Adipocyte (in vitro differentiated cells): ENCODE measurements around the gene CMSS1.

Experiments used
- DNase-seq: peaks from one replicate; pipeline ENCODE4 v3.0.0-alpha.2; 2015; ENCODE audit warnings: low read depth
- H3K27me3 ChIP-seq: replicated peaks from 2 replicates; pipeline ENCODE4 v1.7.0; 2013; ENCODE audit warnings: mild to moderate bottlenecking, low read length, moderate library complexity; ENCODE audit not compliant: control insufficient read depth, insufficient read depth
- H3K36me3 ChIP-seq: 2 replicates; pipeline ENCODE4 v1.7.0; 2013; ENCODE audit warnings: low read length, mild to moderate bottlenecking, moderate library complexity; ENCODE audit not compliant: control insufficient read depth, insufficient read depth, severe bottlenecking
- H3K4me1 ChIP-seq: 2 replicates; pipeline ENCODE4 v1.7.0; 2013; ENCODE audit warnings: mild to moderate bottlenecking, low read length, moderate library complexity; ENCODE audit not compliant: control insufficient read depth, insufficient read depth
- H3K4me3 ChIP-seq: 2 replicates; pipeline ENCODE4 v1.7.0; 2013; ENCODE audit warnings: mild to moderate bottlenecking, low read length, moderate library complexity
- H3K9ac ChIP-seq: 2 replicates; pipeline ENCODE4 v1.7.0; 2013; ENCODE audit warnings: mild to moderate bottlenecking, low read length, moderate library complexity
- H3K9me3 ChIP-seq: 2 replicates; pipeline ENCODE4 v1.7.0; 2013; ENCODE audit warnings: mild to moderate bottlenecking, low read length, moderate library complexity; ENCODE audit not compliant: control insufficient read depth

CMSS1 gene

GRCh38 chr3:99909714-99910495 lies 92.2 kb downstream of the CMSS1 start:
- H3K27me3 ChIP-seq, result no peaks in the 10 kb centered on the region
- DNase-seq, result peak; percentile 31
- H3K36me3 ChIP-seq, result no peaks in the 10 kb centered on the region
- H3K9me3 ChIP-seq, result no peaks in the 10 kb centered on the region
- H3K4me1 ChIP-seq, result peaks cover 15% of the 10 kb centered on the region
- no peak overlapping the region for H3K4me3 ChIP-seq
- H3K9ac ChIP-seq, result no peak overlapping the region

GRCh38 chr3:99910752-99911290 lies 93.2 kb downstream of the CMSS1 start:
- Histone ChIP-seq H3K36me3 (no peaks in the 10 kb centered on the region), H3K4me1 (peaks cover 14% of the 10 kb centered on the region), H3K9me3 (no peaks in the 10 kb centered on the region), H3K27me3 (no peaks in the 10 kb centered on the region), H3K4me3 (no peak overlapping the region), H3K9ac (no peak overlapping the region)
- DNase-seq, result no peak

- Histone ChIP-seq H3K27me3 (no peaks in the 10 kb centered on the region), H3K9ac (no peak overlapping the region), H3K36me3 (no peaks in the 10 kb centered on the region), H3K4me3 (no peak overlapping the region), H3K9me3 (no peaks in the 10 kb centered on the region), H3K4me1 (peaks cover 14% of the 10 kb centered on the region)
- DNase-seq, result no peak
These were observed 93.8 kb downstream of the CMSS1 start for GRCh38 chr3:99911433-99911832.

- Histone ChIP-seq H3K4me1 (peaks cover 27% of the 10 kb centered on the region), H3K9ac (no peak overlapping the region), H3K4me3 (no peak overlapping the region), H3K36me3 (no peaks in the 10 kb centered on the region), H3K27me3 (no peaks in the 10 kb centered on the region), H3K9me3 (no peaks in the 10 kb centered on the region)
- DNase-seq, result no peak
These were observed 98.3 kb downstream of the CMSS1 start for GRCh38 chr3:99915906-99916432.

- peaks cover 49% of the 10 kb centered on the region for H3K4me1 ChIP-seq
These were observed 101.1 kb downstream of the CMSS1 start for GRCh38 chr3:99918715-99919114.

GRCh38 chr3:99919694-99920093 lies 102.0 kb downstream of the CMSS1 start:
- H3K9ac ChIP-seq, result peak overlapping the region; percentile 47
- peaks cover 49% of the 10 kb centered on the region for H3K4me1 ChIP-seq
- H3K4me3 ChIP-seq, result no peak overlapping the region
- no peaks in the 10 kb centered on the region for H3K36me3 ChIP-seq
- H3K27me3 ChIP-seq, result no peaks in the 10 kb centered on the region
- no peaks in the 10 kb centered on the region for H3K9me3 ChIP-seq
- no peak for DNase-seq

More at GRCh38 chr3:99918715-99919114, 101.1 kb downstream of the CMSS1 start:
- Histone ChIP-seq H3K9ac (no peak overlapping the region), H3K9me3 (no peaks in the 10 kb centered on the region), H3K27me3 (no peaks in the 10 kb centered on the region), H3K36me3 (no peaks in the 10 kb centered on the region), H3K4me3 (no peak overlapping the region)
- peak; percentile 63 for DNase-seq

GRCh38 chr3:99920481-99921376 lies 103.1 kb downstream of the CMSS1 start:
- Histone ChIP-seq H3K9me3 (no peaks in the 10 kb centered on the region), H3K9ac (peak overlapping the region; percentile 47), H3K4me1 (peaks cover 49% of the 10 kb centered on the region), H3K27me3 (no peaks in the 10 kb centered on the region), H3K4me3 (peak overlapping the region; percentile 20), H3K36me3 (no peaks in the 10 kb centered on the region)
- peak; percentile 58 for DNase-seq

GRCh38 chr3:99921377-99921695 lies 103.7 kb downstream of the CMSS1 start:
- no peaks in the 10 kb centered on the region for H3K36me3 ChIP-seq
- H3K4me1 ChIP-seq, result peaks cover 49% of the 10 kb centered on the region
- H3K27me3 ChIP-seq, result no peaks in the 10 kb centered on the region
- no peak for DNase-seq
- no peak overlapping the region for H3K4me3 ChIP-seq
- H3K9me3 ChIP-seq, result no peaks in the 10 kb centered on the region
- H3K9ac ChIP-seq, result no peak overlapping the region

- H3K27me3 ChIP-seq, result no peaks in the 10 kb centered on the region
- DNase-seq, result no peak
- H3K9me3 ChIP-seq, result no peaks in the 10 kb centered on the region
- H3K4me3 ChIP-seq, result no peak overlapping the region
- H3K4me1 ChIP-seq, result peaks cover 49% of the 10 kb centered on the region
- H3K36me3 ChIP-seq, result no peaks in the 10 kb centered on the region
- H3K9ac ChIP-seq, result no peak overlapping the region
These were observed 104.3 kb downstream of the CMSS1 start for GRCh38 chr3:99921986-99922385.

- Histone ChIP-seq H3K4me3 (no peak overlapping the region), H3K27me3 (no peaks in the 10 kb centered on the region), H3K4me1 (peaks cover 56% of the 10 kb centered on the region), H3K9ac (no peak overlapping the region), H3K9me3 (no peaks in the 10 kb centered on the region), H3K36me3 (no peaks in the 10 kb centered on the region)
- DNase-seq, result no peak
These were observed 106.2 kb downstream of the CMSS1 start for GRCh38 chr3:99923873-99924272.

- H3K36me3 ChIP-seq, result no peaks in the 10 kb centered on the region
- no peaks in the 10 kb centered on the region for H3K9me3 ChIP-seq
- H3K9ac ChIP-seq, result no peak overlapping the region
- peak; percentile 49 for DNase-seq
- no peak overlapping the region for H3K4me3 ChIP-seq
- H3K27me3 ChIP-seq, result no peaks in the 10 kb centered on the region
- H3K4me1 ChIP-seq, result peaks cover 55% of the 10 kb centered on the region
These were observed 108.0 kb downstream of the CMSS1 start for GRCh38 chr3:99925584-99926230.
